Astrocyte of the spinal cord (primary cell): ENCODE data around the gene ATP13A1.

Experiments
- DNase-seq: peaks from one replicate; pipeline ENCODE4 v3.0.0; 2011; ENCODE audit warnings: low read depth, low spot score
- H3K4me3 ChIP-seq: 2 replicates; pipeline ENCODE4 v1.5.1; 2011; ENCODE audit warnings: low read depth, mild to moderate bottlenecking, low read length, moderate library complexity
- in situ Hi-C: cut with HindIII; loops from 2 replicates; pipeline ENCODE4 v1.10.0; 2017; ENCODE audit warnings: low sequenced_read_pairs
- TF ChIP-seq, protein P1 (sequence below): IDR thresholded peaks from 2 replicates; pipeline ENCODE4 v1.5.1; 2012; ENCODE audit warnings: low read depth, mild to moderate bottlenecking, low read length, inconsistent platforms

ATP13A1 gene

DNA sequence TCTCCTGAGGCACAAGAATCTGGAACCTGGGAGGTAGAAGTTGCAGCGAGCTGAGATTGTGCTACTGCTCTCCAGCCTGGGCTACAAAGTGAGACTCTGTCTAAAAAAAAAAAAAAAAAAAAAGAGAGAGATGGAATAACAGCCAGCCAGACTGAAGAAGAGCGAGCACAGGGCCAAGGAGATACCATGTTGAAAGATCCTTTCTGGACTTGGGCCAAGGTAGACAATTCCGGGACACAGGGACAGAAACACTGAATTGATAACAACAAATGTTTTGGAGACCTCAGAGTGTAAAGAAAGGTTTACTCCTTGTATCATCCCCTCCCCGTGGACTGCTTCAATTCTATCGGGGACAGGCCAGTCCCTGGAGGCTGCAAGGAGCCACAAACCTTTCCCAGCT, 40.1 kb downstream of the ATP13A1 start:
- TF ChIP-seq, protein P1, sequence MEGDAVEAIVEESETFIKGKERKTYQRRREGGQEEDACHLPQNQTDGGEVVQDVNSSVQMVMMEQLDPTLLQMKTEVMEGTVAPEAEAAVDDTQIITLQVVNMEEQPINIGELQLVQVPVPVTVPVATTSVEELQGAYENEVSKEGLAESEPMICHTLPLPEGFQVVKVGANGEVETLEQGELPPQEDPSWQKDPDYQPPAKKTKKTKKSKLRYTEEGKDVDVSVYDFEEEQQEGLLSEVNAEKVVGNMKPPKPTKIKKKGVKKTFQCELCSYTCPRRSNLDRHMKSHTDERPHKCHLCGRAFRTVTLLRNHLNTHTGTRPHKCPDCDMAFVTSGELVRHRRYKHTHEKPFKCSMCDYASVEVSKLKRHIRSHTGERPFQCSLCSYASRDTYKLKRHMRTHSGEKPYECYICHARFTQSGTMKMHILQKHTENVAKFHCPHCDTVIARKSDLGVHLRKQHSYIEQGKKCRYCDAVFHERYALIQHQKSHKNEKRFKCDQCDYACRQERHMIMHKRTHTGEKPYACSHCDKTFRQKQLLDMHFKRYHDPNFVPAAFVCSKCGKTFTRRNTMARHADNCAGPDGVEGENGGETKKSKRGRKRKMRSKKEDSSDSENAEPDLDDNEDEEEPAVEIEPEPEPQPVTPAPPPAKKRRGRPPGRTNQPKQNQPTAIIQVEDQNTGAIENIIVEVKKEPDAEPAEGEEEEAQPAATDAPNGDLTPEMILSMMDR, result no peak
- no peak overlapping the region for H3K4me3 ChIP-seq
- no peak for DNase-seq
- in situ Hi-C loops, result no loop called here

DNA sequence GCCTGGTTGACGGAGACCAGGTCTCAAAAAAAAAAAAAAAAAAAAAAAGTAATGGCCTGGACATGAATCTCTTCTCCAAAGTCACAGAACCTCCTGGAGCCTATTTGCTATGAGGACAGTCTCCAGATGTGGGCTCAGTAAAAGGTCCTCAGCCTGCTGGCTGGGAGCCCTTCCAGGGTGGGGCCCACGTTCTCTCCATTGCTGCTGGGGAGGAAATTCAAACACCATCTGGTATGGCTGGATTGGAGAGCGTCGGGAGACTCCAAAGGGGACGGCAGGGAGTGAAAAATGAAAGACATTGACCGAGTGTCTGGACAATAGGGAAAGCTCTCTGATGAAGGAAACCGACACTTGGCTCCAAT, 43.6 kb downstream of the ATP13A1 start:
- TF ChIP-seq, protein P1, result no peak
- no peak overlapping the region for H3K4me3 ChIP-seq
- in situ Hi-C loops, result no loop called here
- DNase-seq, result no peak

DNA sequence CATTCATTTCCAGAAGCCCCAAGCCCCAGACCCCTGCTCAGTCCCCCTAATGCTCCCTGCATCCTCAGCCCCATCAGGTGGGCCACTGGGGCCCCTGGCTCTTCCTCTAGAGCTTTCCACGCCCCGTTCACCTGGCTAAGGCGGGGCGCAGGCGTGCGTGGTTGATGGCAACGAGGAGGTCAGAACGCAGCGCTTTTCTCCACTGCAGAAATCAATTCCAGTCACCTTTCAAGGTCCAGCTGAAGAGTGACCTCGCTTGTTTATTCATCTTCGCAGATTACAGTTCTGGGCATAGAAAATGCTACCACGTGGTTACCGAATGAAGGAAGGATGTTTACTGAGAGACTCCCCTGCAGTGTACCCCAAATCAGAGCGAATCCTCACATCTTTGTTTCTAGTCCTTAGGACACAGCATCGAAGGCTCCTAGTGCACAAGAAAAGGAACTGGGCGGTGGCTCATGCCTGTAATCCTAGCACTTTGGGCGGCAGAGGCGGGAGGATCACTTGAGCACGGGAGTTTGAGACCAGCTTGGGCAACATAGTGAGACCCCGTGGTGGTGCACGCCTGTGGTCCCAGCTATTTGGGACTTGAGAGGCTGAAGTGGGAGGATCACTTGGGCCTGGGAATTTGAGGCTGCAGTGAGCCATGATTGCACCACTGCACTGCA, 44.2 kb downstream of the ATP13A1 start:
- in situ Hi-C loops, result no loop called here
- TF ChIP-seq, protein P1, result no peak
- no peak for DNase-seq
- H3K4me3 ChIP-seq, result no peak overlapping the region

DNA sequence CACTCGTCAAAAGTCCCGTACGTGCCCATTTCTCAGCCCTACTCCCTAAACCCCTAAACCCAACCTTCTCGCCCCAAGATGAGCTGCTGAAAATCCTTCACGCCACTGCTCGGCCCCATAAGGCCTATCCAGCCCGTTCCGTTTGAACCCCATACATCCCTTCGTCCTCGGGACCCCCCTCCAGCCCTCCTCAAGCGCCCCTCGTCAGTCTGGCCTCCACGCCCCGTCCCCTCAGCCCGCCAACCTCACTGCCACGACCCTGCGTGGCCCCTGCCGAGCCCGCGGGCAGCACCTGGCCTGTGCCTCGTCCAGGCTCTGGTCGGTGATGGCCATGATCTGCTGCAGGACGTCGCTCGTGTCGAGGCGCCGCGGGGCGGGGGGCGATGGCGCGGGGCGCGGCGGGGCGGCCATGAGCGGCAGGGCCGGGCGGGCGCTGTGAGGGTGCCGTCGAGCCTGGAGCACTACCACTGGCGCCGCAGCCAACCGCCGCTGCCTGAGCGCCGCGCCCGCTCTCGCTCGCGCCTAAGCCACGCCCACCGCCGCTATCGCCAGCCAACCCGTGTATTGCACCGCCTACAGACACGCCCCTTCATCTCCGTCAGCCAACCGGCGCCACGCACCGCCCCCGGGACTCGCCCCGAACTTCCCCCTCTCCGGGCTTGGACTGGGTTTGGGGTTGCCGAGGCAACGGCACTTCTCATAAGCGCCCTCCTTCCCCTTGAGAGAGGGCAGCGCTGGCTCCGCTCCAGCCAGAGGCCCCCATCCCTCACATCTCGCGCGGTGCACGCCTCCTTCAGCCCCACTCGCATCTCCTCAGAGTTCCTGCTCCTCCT, 45.0 kb downstream of the ATP13A1 start, which contains the start of gene PBX4:
Gene PBX4 (minus strand): TSS at position 469 of the 833 bp plus-strand sequence. CDS start 58 bp downstream, at position 411.
- TF ChIP-seq, protein P1, result no peak
- H3K4me3 ChIP-seq, result peak within 1 kb of the TSS; percentile 42
- peak; percentile 86 for DNase-seq
- in situ Hi-C loops, result no loop called here

DNA sequence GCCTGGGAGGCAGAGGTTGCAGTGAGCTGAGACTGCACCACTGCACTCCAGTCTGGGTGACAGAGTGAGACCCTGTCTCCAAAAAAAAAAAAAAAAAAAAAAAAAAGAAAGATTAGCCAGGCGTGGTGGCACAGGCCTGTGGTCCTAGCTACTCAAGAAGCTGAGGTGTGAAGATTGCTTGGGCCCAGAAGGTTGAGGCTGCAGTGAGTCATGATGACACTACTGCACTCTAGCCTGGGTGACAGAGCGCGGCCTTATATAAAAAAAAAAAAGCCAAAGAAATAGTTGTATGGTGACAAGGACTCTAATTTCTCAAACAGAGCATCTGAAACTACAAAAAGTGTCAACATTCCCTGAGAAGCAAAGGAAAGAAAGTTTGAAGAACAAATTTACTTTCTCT, 48.4 kb downstream of the ATP13A1 start:
- in situ Hi-C loops, result no loop called here
- TF ChIP-seq, protein P1, result no peak
- DNase-seq, result no peak
- H3K4me3 ChIP-seq, result no peak overlapping the region

DNA sequence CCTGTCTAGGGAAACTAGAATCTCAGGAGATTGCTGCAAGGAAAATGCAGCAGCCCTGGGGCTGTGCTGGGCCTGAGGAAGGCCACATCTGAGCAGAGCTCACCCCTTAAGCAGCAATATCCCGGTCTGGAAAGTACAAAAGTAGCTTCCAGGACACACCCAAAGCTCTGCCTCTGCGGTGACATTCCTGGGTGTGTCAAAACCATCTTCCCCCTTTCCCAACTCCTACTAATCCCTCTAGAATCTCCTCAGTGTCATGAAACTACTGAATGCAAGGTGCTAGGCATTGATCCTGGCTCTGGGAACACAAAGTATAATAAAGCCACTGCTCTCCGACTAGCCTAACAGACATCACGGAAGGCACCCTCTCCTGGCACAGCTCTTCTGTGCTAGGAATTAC, 50.0 kb downstream of the ATP13A1 start:
- no peak overlapping the region for H3K4me3 ChIP-seq
- no peak for DNase-seq
- TF ChIP-seq, protein P1, result no peak
- in situ Hi-C loops, result no loop called here
